BLaER1 treated with 17β-estradiol and CSF1 and Interleukin-3, amounts not matched to agents 10 nM and 100 nM (cell line): ENCODE results near the gene FAM240B.

Experiments
- H3K27ac ChIP-seq, 11 experiments: shearing (Covaris generic); formaldehyde crosslinking; 2 replicates each; pipeline ENCODE4 v1.8.1; 2022
- H3K27me3 ChIP-seq, 11 experiments: shearing (Covaris generic); formaldehyde crosslinking; 2 replicates each; pipeline ENCODE4 v1.8.1; 2022
- H3K36me3 ChIP-seq, 11 experiments: shearing (Covaris generic); formaldehyde crosslinking; 2 replicates each; pipeline ENCODE4 v1.8.1; 2022
- H3K4me1 ChIP-seq, 10 experiments: shearing (Covaris generic); formaldehyde crosslinking; 2 replicates each; pipeline ENCODE4 v1.8.1; 2022
- H3K4me2 ChIP-seq, 11 experiments: shearing (Covaris generic); formaldehyde crosslinking; 2 replicates each; pipeline ENCODE4 v1.8.1; 2022
- H3K4me3 ChIP-seq, 10 experiments: shearing (Covaris generic); formaldehyde crosslinking; 2 replicates each; pipeline ENCODE4 v1.8.1; 2022
- H3K9ac ChIP-seq, 11 experiments: shearing (Covaris generic); formaldehyde crosslinking; 2 replicates each; pipeline ENCODE4 v1.8.1; 2022
- H3K9me3 ChIP-seq, 11 experiments: shearing (Covaris generic); formaldehyde crosslinking; replicated peaks in 1 of 11; 2 replicates each; pipeline ENCODE4 v1.8.1; 2022
- H4K20me1 ChIP-seq, 11 experiments: shearing (Covaris generic); formaldehyde crosslinking; 2 replicates each; pipeline ENCODE4 v1.8.1; 2022
- Cebpa-rat ChIP-seq, 11 experiments: shearing (Covaris generic); IDR thresholded peaks; 2 replicates each; pipeline ENCODE4 v1.8.1; 2022

FAM240B gene

GRCh38 chr9:38670542-38671371 lies 49.2 kb downstream of the FAM240B start:
- peaks cover 0 to 18% (median 11%) of the 10 kb centered on the region in 11 experiments; a peak in 10 of 22 replicates for H3K9me3 ChIP-seq
- H3K4me3 ChIP-seq = no peak overlapping the region
- H3K9ac ChIP-seq = no peak overlapping the region
- H3K27me3 ChIP-seq = peaks cover 0 to 6% (median 0%) of the 10 kb centered on the region in 11 experiments; a peak in 1 of 22 replicates
- H4K20me1 ChIP-seq = no peaks in the 10 kb centered on the region
- H3K27ac ChIP-seq = no peak overlapping the region
- TF ChIP-seq Cebpa-rat (IDR thresholded peaks at IDR 0.05) = no peak
- peak overlapping the region in 7 of 11 experiments; percentile 23 to 70 (median 62); a peak in 9 of 22 replicates for H3K4me2 ChIP-seq
- H3K4me1 ChIP-seq = peaks cover 13 to 77% (median 48%) of the 10 kb centered on the region in 10 experiments; a peak in 18 of 20 replicates
- H3K36me3 ChIP-seq = no peaks in the 10 kb centered on the region

GRCh38 chr9:38668791-38669466 lies 51.0 kb downstream of the FAM240B start:
- Histone ChIP-seq H3K27ac (no peak overlapping the region), H3K4me1 (peaks cover 13 to 66% (median 43%) of the 10 kb centered on the region in 10 experiments; a peak in 18 of 20 replicates), H4K20me1 (no peaks in the 10 kb centered on the region), H3K4me2 (peak overlapping the region in 10 of 11 experiments; percentile 30 to 70 (median 60); a peak in 20 of 22 replicates), H3K4me3 (no peak overlapping the region), H3K36me3 (no peaks in the 10 kb centered on the region), H3K9ac (no peak overlapping the region), H3K27me3 (peaks cover 0 to 6% (median 0%) of the 10 kb centered on the region in 11 experiments; a peak in 1 of 22 replicates), H3K9me3 (peaks cover 0 to 12% (median 10%) of the 10 kb centered on the region in 11 experiments; a peak in 10 of 22 replicates)
- TF ChIP-seq Cebpa-rat (IDR thresholded peaks at IDR 0.05) = no peak

- Histone ChIP-seq H3K9ac (no peak overlapping the region), H3K4me2 (no peak overlapping the region), H3K27me3 (no peaks in the 10 kb centered on the region), H3K4me1 (peaks cover 0 to 11% (median 3%) of the 10 kb centered on the region in 10 experiments; a peak in 7 of 20 replicates), H4K20me1 (no peaks in the 10 kb centered on the region), H3K9me3 (no peaks in the 10 kb centered on the region), H3K4me3 (no peak overlapping the region), H3K36me3 (no peaks in the 10 kb centered on the region), H3K27ac (no peak overlapping the region)
- no peak for TF ChIP-seq Cebpa-rat (IDR thresholded peaks at IDR 0.05)
Measured at GRCh38 chr9:38662763-38663593, 57.0 kb downstream of the FAM240B start.

- H3K4me3 ChIP-seq = no peak overlapping the region
- H3K4me1 ChIP-seq = no peaks in the 10 kb centered on the region
- no peak for TF ChIP-seq Cebpa-rat (IDR thresholded peaks at IDR 0.05)
- H3K4me2 ChIP-seq = no peak overlapping the region
- no peaks in the 10 kb centered on the region for H3K27me3 ChIP-seq
- H3K9me3 ChIP-seq = no peaks in the 10 kb centered on the region
- H3K27ac ChIP-seq = no peak overlapping the region
- H3K9ac ChIP-seq = no peak overlapping the region
- H4K20me1 ChIP-seq = no peaks in the 10 kb centered on the region
- H3K36me3 ChIP-seq = no peaks in the 10 kb centered on the region
Measured at GRCh38 chr9:38659538-38659937, 60.4 kb downstream of the FAM240B start.

DNA sequence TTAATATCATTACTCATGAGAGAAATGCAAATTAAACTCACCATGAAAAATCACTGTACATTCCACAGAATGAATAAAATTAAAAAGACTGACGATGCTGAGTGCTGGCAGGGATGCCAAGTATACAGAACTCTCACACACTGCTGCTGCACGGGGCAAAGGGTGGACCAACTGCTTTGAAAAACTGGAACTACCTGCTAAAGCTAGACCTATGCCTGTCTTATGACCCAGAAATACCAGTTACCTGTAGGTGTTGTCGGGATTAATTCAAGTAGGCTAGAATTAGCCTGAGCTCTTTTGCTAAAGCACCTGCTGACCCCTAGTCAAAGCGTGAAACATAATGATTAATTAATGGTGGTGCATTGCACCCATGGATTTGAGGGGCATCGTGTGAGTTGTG lies 63.0 kb downstream of the FAM240B start:
- Histone ChIP-seq H3K4me1 (peaks cover 0 to 9% (median 6%) of the 10 kb centered on the region in 10 experiments; a peak in 13 of 20 replicates), H3K4me2 (no peak overlapping the region), H3K36me3 (no peaks in the 10 kb centered on the region), H3K27me3 (no peaks in the 10 kb centered on the region), H3K9ac (no peak overlapping the region), H3K27ac (no peak overlapping the region), H4K20me1 (no peaks in the 10 kb centered on the region), H3K9me3 (no peaks in the 10 kb centered on the region), H3K4me3 (no peak overlapping the region)
- no peak for TF ChIP-seq Cebpa-rat (IDR thresholded peaks at IDR 0.05)

DNA sequence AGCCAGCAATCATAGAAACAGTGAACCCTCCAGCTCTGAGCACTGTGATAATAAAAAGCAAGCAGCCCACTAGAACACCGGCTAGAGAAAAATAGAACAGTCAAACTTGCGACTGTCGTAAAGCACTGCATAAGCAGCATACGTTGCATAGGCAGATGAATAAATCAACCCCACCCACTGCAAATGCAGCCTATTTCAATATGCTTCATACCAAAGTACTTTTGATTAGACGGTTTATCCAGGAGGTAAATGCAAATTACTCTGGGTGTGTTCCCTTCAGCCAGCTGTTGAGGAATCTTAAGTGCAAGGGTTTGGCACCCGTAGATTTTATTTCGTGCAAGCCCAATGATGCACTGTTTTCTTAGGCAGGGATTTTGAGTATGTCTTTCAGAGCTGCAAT lies 67.4 kb downstream of the FAM240B start:
- H3K36me3 ChIP-seq = no peaks in the 10 kb centered on the region
- TF ChIP-seq Cebpa-rat (IDR thresholded peaks at IDR 0.05) = no peak

GRCh38 chr9:38652044-38652443 lies 67.9 kb downstream of the FAM240B start:
- no peaks in the 10 kb centered on the region for H3K36me3 ChIP-seq
- H3K9me3 ChIP-seq = peaks cover 0 to 10% (median 3%) of the 10 kb centered on the region in 11 experiments; a peak in 5 of 22 replicates
- no peaks in the 10 kb centered on the region for H3K27me3 ChIP-seq
- TF ChIP-seq Cebpa-rat (IDR thresholded peaks at IDR 0.05) = no peak
- peaks cover 0 to 19% (median 14%) of the 10 kb centered on the region in 10 experiments; a peak in 14 of 20 replicates for H3K4me1 ChIP-seq
- no peak overlapping the region for H3K9ac ChIP-seq
- no peaks in the 10 kb centered on the region for H4K20me1 ChIP-seq
- no peak overlapping the region for H3K4me3 ChIP-seq
- peak overlapping the region in 8 of 11 experiments; percentile 13 to 76 (median 54); a peak in 14 of 22 replicates for H3K4me2 ChIP-seq
- H3K27ac ChIP-seq = no peak overlapping the region

More for the DNA sequence above, 67.4 kb downstream of the FAM240B start:
- Histone ChIP-seq H3K27ac (no peak overlapping the region), H3K4me2 (peak overlapping the region in 8 of 11 experiments; percentile 13 to 76 (median 54); a peak in 11 of 22 replicates), H3K27me3 (no peaks in the 10 kb centered on the region), H3K9me3 (peaks cover 0 to 10% (median 3%) of the 10 kb centered on the region in 11 experiments; a peak in 5 of 22 replicates), H3K4me1 (peaks cover 0 to 19% (median 14%) of the 10 kb centered on the region in 10 experiments; a peak in 14 of 20 replicates), H3K9ac (no peak overlapping the region), H3K4me3 (no peak overlapping the region), H4K20me1 (no peaks in the 10 kb centered on the region)

GRCh38 chr9:38651400-38652042 lies 68.4 kb downstream of the FAM240B start:
- peaks cover 0 to 19% (median 14%) of the 10 kb centered on the region in 10 experiments; a peak in 14 of 20 replicates for H3K4me1 ChIP-seq
- H3K27me3 ChIP-seq = no peaks in the 10 kb centered on the region
- peaks cover 0 to 10% (median 3%) of the 10 kb centered on the region in 11 experiments; a peak in 5 of 22 replicates for H3K9me3 ChIP-seq
- no peaks in the 10 kb centered on the region for H3K36me3 ChIP-seq
- no peaks in the 10 kb centered on the region for H4K20me1 ChIP-seq
- H3K9ac ChIP-seq = no peak overlapping the region
- H3K4me2 ChIP-seq = peak overlapping the region in 8 of 11 experiments; percentile 13 to 76 (median 54); a peak in 14 of 22 replicates
- TF ChIP-seq Cebpa-rat (IDR thresholded peaks at IDR 0.05) = no peak
- no peak overlapping the region for H3K4me3 ChIP-seq
- no peak overlapping the region for H3K27ac ChIP-seq
